Panc1 (cell line): ENCODE data around the gene TALDO1.

Experiments used
- CTCF ChIP-seq: fragments of 450-650 bp; IDR thresholded peaks from 2 replicates; pipeline ENCODE4 v1.5.1; 2017; ENCODE audit warnings: mild to moderate bottlenecking
- POLR2AphosphoS5 ChIP-seq: IDR thresholded peaks from 2 replicates; pipeline ENCODE4 v1.6.1; 2012; ENCODE audit warnings: mild to moderate bottlenecking, low read depth, low read length, moderate library complexity

GRCh38 chr11:771617-772204, 24.4 kb downstream of the TALDO1 start:
- TF ChIP-seq CTCF, result no peak
- TF ChIP-seq POLR2AphosphoS5, result no peak
